VCaP (cell line): Measurements from ENCODE around the gene ELF3.

Source experiments
- H3K27ac ChIP-seq: fragments of 450-650 bp; 2 replicates; pipeline ENCODE4 v1.5.1; 2017
- CTCF ChIP-seq: fragments of 450-650 bp; conservative IDR thresholded peaks from 2 replicates; pipeline ENCODE4 v1.5.1; 2017; ENCODE audit warnings: mild to moderate bottlenecking, moderate library complexity

The ELF3 gene

GRCh38 chr1:202011994-202012393 is 1.6 kb downstream of the ELF3 start:
- TF ChIP-seq CTCF, result no peak

GRCh38 chr1:202012544-202013478 is 2.4 kb downstream of the ELF3 start:
- peak overlapping the region; percentile 93; the same call in 1 of the 2 replicates for H3K27ac ChIP-seq

More at GRCh38 chr1:202011994-202012393, 1.6 kb downstream of the ELF3 start:
- peak overlapping the region; percentile 93 for H3K27ac ChIP-seq

GRCh38 chr1:202013603-202014002 is 3.2 kb downstream of the ELF3 start:
- peak overlapping the region; percentile 93; the same call in 1 of the 2 replicates for H3K27ac ChIP-seq
- TF ChIP-seq CTCF, result no peak

More at GRCh38 chr1:202012544-202013478, 2.4 kb downstream of the ELF3 start:
- no peak for TF ChIP-seq CTCF

- H3K27ac ChIP-seq, result peak overlapping the region; percentile 93
Observed at GRCh38 chr1:202014060-202014459, 3.7 kb downstream of the ELF3 start.

GRCh38 chr1:202014915-202015661 is 4.7 kb downstream of the ELF3 start:
- TF ChIP-seq CTCF, result no peak
- peak overlapping the region; percentile 93 for H3K27ac ChIP-seq

More at GRCh38 chr1:202014060-202014459, 3.7 kb downstream of the ELF3 start:
- no peak for TF ChIP-seq CTCF

GRCh38 chr1:202015662-202015937 is 5.2 kb downstream of the ELF3 start:
- H3K27ac ChIP-seq, result peak overlapping the region; percentile 93
- no peak for TF ChIP-seq CTCF
